ENCODE measurements around the gene SPINDOC. TPM values are rescaled to one million over a fixed set of nuclear protein-coding genes. Genes with fewer than 3 reads are reported as not detected.

Gene SPINDOC, protein sequence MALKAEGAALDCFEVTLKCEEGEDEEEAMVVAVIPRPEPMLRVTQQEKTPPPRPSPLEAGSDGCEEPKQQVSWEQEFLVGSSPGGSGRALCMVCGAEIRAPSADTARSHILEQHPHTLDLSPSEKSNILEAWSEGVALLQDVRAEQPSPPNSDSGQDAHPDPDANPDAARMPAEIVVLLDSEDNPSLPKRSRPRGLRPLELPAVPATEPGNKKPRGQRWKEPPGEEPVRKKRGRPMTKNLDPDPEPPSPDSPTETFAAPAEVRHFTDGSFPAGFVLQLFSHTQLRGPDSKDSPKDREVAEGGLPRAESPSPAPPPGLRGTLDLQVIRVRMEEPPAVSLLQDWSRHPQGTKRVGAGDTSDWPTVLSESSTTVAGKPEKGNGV
- 91.1 and 94.5 TPM in 2 replicates for total RNA-seq (2021)
- percentile 82 among the genes with signal in this experiment for Bru-seq, nascent RNA
- percentile 86 among the genes with signal in this experiment for BruChase-seq, experiment 1, labeled RNA remaining after a 2-hour chase
- BruChase-seq, experiment 2, labeled RNA remaining after a 6-hour chase: percentile 81 among the genes with signal in this experiment
- long read RNA-seq, partial matches to known transcripts: 5 of 11 reads
- long read RNA-seq, other reads (novel, unspliced or antisense): 5 of 11 reads

DNA sequence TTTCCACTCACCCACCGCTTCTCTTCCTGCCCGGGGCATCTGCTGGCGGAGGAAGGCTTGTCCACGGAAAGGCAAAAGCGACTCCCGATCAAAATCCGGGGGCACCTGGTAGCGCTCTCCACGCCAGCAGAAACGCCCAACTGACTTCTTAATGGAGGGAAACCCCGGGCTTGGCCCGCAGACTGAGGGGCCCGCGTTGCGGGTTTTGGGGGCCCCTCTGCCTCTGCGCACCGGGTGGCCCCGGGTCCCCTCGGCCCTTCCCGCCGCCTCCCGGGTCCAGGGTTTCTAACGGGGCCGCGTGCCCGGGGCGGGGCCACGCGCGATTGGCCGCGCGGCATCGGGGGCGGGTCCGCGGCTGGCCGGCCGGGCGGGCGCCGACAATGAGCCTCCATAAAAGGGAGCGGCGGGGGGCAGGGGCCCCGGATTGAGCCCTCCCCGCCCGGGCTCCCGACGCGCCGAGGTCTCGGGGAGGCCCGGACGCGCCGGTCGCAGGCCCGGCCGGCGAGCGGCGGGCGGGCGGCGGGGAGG is at the start of gene SPINDOC:
SPINDOC (plus strand) TSS at position 422 of the 528 bp plus-strand sequence. CDS start 231 bp downstream, outside the sequence.
- H3K27ac ChIP-seq (ENCODE audit: low read depth, low read length, poor library complexity, severe bottlenecking): peak within 1 kb of the TSS; percentile 84
- H3K4me3 ChIP-seq (ENCODE audit: low read depth, low read length, poor library complexity, severe bottlenecking): peak within 1 kb of the TSS; percentile 96
- H3K36me3 ChIP-seq (ENCODE audit: insufficient read depth, low read length, poor library complexity, severe bottlenecking): peaks cover 30% of the 10 kb centered on the region
- CTCF ChIA-PET: no interaction called here
- peak; percentile 92 for DNase-seq (ENCODE audit: low spot score)
- BruUV-seq (replicated peaks): no TSS peak
- no peaks in the 10 kb centered on the region for H3K27me3 ChIP-seq (replicated peaks; ENCODE audit: insufficient read depth, low read depth, low read length, poor library complexity)
- H3K9me3 ChIP-seq (ENCODE audit: low read depth, low read length, poor library complexity, severe bottlenecking): no peaks in the 10 kb centered on the region
- TF ChIP-seq EZH2 (IDR thresholded peaks at IDR 0.05; ENCODE audit: borderline replicate concordance, low read depth, low read length, poor library complexity, severe bottlenecking): no peak
- TF ChIP-seq, protein P1, sequence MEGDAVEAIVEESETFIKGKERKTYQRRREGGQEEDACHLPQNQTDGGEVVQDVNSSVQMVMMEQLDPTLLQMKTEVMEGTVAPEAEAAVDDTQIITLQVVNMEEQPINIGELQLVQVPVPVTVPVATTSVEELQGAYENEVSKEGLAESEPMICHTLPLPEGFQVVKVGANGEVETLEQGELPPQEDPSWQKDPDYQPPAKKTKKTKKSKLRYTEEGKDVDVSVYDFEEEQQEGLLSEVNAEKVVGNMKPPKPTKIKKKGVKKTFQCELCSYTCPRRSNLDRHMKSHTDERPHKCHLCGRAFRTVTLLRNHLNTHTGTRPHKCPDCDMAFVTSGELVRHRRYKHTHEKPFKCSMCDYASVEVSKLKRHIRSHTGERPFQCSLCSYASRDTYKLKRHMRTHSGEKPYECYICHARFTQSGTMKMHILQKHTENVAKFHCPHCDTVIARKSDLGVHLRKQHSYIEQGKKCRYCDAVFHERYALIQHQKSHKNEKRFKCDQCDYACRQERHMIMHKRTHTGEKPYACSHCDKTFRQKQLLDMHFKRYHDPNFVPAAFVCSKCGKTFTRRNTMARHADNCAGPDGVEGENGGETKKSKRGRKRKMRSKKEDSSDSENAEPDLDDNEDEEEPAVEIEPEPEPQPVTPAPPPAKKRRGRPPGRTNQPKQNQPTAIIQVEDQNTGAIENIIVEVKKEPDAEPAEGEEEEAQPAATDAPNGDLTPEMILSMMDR (conservative IDR thresholded peaks at IDR 0.05; ENCODE audit: low read depth, low read length): no peak
- H3K4me1 ChIP-seq (ENCODE audit: insufficient read depth, low read length, poor library complexity, severe bottlenecking): peaks cover 23% of the 10 kb centered on the region
- POLR2A ChIA-PET (ENCODE audit: low non-redundant PET): interaction anchor here (0.6 kb wide), 1 partner anchor 26 kb away, joined by 9 read pairs; no protein-coding TSS in a partner anchor
- intact Hi-C loops (cut with micrococcal nuclease; ENCODE audit: unreplicated experiment): no loop called here

DNA sequence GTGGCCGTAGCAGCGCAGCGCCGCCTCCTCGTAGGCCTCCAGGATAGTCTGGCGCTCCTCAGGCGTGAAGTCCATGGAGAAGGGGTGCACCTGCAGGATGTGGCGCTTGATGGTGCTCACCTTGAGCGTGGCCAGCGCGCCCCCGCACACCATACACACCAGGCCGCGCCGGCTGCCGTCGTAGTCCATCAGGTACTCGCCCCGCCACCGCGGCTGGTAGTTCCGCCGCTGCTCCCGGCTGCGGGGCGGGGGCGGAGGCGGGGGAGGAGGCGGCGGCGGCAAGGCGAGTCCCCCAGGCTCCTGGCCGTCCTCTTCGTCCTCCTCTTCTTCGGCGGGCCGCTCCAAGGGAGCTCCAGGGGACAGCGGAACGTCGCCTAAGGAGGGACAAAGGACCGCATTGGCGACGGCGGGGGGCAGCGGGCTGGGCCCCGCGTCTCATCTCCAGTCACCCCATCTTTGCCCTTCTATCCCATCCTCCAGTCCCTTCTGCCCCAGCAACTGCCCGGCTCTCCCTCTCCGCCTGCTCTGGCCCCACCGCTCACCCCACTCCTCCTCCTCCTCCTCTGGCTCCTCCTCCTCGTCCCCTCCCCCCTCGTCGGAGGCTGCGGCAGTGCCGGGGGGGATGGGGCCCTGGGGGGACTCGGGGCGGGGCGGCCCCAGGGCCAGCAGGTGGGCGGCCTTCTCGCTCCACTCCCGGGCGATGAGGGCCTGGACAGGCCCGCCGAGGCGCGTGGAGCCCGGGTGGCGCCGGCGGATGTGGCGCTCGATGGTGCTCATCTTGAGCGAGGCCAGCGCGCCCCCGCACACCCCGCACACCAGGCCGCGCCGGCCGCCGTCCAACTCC is 49.5 kb upstream of the SPINDOC start:
- peaks cover 23% of the 10 kb centered on the region for H3K36me3 ChIP-seq (ENCODE audit: insufficient read depth, low read length, poor library complexity, severe bottlenecking)
- intact Hi-C loops (cut with micrococcal nuclease; ENCODE audit: unreplicated experiment): loop anchor here (10.0 kb wide), 1 partner anchor 221 kb away; the partner anchor contains the start of gene OTUB1
- no TSS peak for BruUV-seq (replicated peaks)
- CTCF ChIA-PET: no interaction called here
- TF ChIP-seq, protein P1 (conservative IDR thresholded peaks at IDR 0.05; ENCODE audit: low read depth, low read length): no peak
- no peak for TF ChIP-seq EZH2 (IDR thresholded peaks at IDR 0.05; ENCODE audit: borderline replicate concordance, low read depth, low read length, poor library complexity, severe bottlenecking)
- no peaks in the 10 kb centered on the region for H3K9me3 ChIP-seq (ENCODE audit: low read depth, low read length, poor library complexity, severe bottlenecking)
- DNase-seq (ENCODE audit: low spot score): peak; percentile 72
- H3K4me3 ChIP-seq (ENCODE audit: low read depth, low read length, poor library complexity, severe bottlenecking): peak overlapping the region; percentile 63
- H3K27me3 ChIP-seq (replicated peaks; ENCODE audit: insufficient read depth, low read depth, low read length, poor library complexity): no peaks in the 10 kb centered on the region
- POLR2A ChIA-PET (ENCODE audit: low non-redundant PET): interaction anchor here (0.5 kb wide), 1 partner anchor 17 kb away, joined by 3 read pairs; no protein-coding TSS in a partner anchor
- peaks cover 74% of the 10 kb centered on the region for H3K4me1 ChIP-seq (ENCODE audit: insufficient read depth, low read length, poor library complexity, severe bottlenecking)
- H3K27ac ChIP-seq (ENCODE audit: low read depth, low read length, poor library complexity, severe bottlenecking): peak overlapping the region; percentile 81

DNA sequence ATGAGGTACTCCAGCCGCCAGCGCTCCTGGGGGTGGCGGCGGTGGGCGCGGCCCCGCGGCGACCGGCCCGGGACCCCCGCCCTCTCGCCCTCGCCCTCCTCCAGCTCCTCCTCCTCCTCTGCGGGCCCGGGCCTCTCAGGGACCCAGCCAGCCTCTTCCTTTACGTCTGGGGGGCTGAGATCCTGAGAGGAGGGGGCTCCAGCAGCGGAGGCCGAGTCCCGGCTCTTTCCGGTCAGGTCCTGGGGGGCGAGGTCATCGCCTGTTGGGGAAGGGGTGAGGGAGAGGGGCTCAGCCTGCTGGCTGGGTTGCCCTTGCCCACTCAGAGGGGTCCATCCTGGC is 48.9 kb upstream of the SPINDOC start:
- no peak for DNase-seq (ENCODE audit: low spot score)
- Histone ChIP-seq H3K27ac (ENCODE audit: low read depth, low read length, poor library complexity, severe bottlenecking) (peak overlapping the region; percentile 81), H3K4me3 (ENCODE audit: low read depth, low read length, poor library complexity, severe bottlenecking) (no peak overlapping the region), H3K36me3 (ENCODE audit: insufficient read depth, low read length, poor library complexity, severe bottlenecking) (peaks cover 19% of the 10 kb centered on the region), H3K9me3 (ENCODE audit: low read depth, low read length, poor library complexity, severe bottlenecking) (no peaks in the 10 kb centered on the region), H3K4me1 (ENCODE audit: insufficient read depth, low read length, poor library complexity, severe bottlenecking) (peaks cover 77% of the 10 kb centered on the region), H3K27me3 (replicated peaks; ENCODE audit: insufficient read depth, low read depth, low read length, poor library complexity) (no peaks in the 10 kb centered on the region)
- CTCF ChIA-PET: no interaction called here
- BruUV-seq (replicated peaks): no TSS peak
- POLR2A ChIA-PET (ENCODE audit: low non-redundant PET): no interaction called here
- intact Hi-C loops (cut with micrococcal nuclease; ENCODE audit: unreplicated experiment): loop anchor here (10.0 kb wide), 1 partner anchor 220 kb away; the partner anchor contains the start of gene OTUB1
- no peak for TF ChIP-seq EZH2 (IDR thresholded peaks at IDR 0.05; ENCODE audit: borderline replicate concordance, low read depth, low read length, poor library complexity, severe bottlenecking)
- TF ChIP-seq, protein P1 (conservative IDR thresholded peaks at IDR 0.05; ENCODE audit: low read depth, low read length): no peak
